ENCODE results near the gene OR7C2.

DNA sequence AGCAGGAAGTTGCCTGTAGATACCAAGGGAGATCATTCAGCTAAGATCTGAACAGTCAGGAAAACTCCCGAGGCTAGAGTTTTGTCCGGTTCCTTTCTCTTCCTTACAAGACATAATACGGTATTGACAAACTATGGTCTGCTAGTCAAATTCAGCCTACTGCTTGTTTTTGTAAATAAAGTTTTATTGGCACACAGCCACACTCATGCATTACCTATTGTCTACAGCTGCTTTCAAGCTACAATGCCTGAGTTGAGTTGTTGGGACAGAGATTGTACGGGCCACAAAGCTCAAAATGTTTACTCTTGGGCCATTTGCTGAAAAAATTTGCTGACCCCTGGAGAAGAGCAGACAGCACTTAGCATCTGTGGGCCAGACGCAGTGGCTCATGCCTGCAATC lies 35.8 kb downstream of the OR7C2 start:
- TF ChIP-seq, protein P1, sequence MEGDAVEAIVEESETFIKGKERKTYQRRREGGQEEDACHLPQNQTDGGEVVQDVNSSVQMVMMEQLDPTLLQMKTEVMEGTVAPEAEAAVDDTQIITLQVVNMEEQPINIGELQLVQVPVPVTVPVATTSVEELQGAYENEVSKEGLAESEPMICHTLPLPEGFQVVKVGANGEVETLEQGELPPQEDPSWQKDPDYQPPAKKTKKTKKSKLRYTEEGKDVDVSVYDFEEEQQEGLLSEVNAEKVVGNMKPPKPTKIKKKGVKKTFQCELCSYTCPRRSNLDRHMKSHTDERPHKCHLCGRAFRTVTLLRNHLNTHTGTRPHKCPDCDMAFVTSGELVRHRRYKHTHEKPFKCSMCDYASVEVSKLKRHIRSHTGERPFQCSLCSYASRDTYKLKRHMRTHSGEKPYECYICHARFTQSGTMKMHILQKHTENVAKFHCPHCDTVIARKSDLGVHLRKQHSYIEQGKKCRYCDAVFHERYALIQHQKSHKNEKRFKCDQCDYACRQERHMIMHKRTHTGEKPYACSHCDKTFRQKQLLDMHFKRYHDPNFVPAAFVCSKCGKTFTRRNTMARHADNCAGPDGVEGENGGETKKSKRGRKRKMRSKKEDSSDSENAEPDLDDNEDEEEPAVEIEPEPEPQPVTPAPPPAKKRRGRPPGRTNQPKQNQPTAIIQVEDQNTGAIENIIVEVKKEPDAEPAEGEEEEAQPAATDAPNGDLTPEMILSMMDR (tag by site-specific recombination; IDR thresholded peaks at IDR 0.05), result no peak
- no peak for TF ChIP-seq YY1 (tag by site-specific recombination; IDR thresholded peaks at IDR 0.05)
- no peak for TF ChIP-seq ZNF768 (tag by site-specific recombination; IDR thresholded peaks at IDR 0.05)
- TF ChIP-seq, protein P2, sequence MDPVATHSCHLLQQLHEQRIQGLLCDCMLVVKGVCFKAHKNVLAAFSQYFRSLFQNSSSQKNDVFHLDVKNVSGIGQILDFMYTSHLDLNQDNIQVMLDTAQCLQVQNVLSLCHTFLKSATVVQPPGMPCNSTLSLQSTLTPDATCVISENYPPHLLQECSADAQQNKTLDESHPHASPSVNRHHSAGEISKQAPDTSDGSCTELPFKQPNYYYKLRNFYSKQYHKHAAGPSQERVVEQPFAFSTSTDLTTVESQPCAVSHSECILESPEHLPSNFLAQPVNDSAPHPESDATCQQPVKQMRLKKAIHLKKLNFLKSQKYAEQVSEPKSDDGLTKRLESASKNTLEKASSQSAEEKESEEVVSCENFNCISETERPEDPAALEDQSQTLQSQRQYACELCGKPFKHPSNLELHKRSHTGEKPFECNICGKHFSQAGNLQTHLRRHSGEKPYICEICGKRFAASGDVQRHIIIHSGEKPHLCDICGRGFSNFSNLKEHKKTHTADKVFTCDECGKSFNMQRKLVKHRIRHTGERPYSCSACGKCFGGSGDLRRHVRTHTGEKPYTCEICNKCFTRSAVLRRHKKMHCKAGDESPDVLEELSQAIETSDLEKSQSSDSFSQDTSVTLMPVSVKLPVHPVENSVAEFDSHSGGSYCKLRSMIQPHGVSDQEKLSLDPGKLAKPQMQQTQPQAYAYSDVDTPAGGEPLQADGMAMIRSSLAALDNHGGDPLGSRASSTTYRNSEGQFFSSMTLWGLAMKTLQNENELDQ (tag by site-specific recombination; IDR thresholded peaks at IDR 0.05; ENCODE audit: low read depth), result no peak
